ENCODE measurements around the gene ZNF215.
"Not testable (repeated sequence)": the region's sequence is repeated elsewhere in the genome, so short reads cannot be mapped to it uniquely, and the experiment has no call there.

ZNF215 gene
- 0.08 to 3.6 (median 0.80) reads per million in 17 experiments for total RNA-seq

- DNase-seq, result peak; percentile 71 to 82 (median 79)
These were observed at the start of gene ZNF215 for GRCh38 chr11:6926208-6927029. Gene ZNF215, plus strand, starts transcription at chr11:6926426. Its CDS starts 5,847 bp downstream, at chr11:6932273.

GRCh38 chr11:6876914-6877313 is 49.3 kb upstream of the ZNF215 start:
- no peak for DNase-seq

- no peak for DNase-seq
These were observed 43.5 kb upstream of the ZNF215 start for GRCh38 chr11:6882751-6883150.

GRCh38 chr11:6887711-6888110 is 38.5 kb upstream of the ZNF215 start:
- DNase-seq, result not testable (repeated sequence)

GRCh38 chr11:6888830-6889229 is 37.4 kb upstream of the ZNF215 start:
- DNase-seq, result no peak

GRCh38 chr11:6889835-6890234 is 36.4 kb upstream of the ZNF215 start:
- DNase-seq, result no peak

- no peak for DNase-seq
These were observed 33.8 kb upstream of the ZNF215 start, which contains the start of gene OR2D2 for GRCh38 chr11:6892400-6892799. Gene OR2D2, minus strand, starts transcription at chr11:6892500. Its CDS starts 0 bp downstream, at chr11:6892500.

- no peak for DNase-seq
These were observed 32.1 kb upstream of the ZNF215 start for GRCh38 chr11:6894097-6894496.

GRCh38 chr11:6895010-6895409 is 31.2 kb upstream of the ZNF215 start:
- DNase-seq, result no peak

- no peak for DNase-seq
These were observed 27.3 kb upstream of the ZNF215 start for GRCh38 chr11:6898911-6899310.

GRCh38 chr11:6900327-6900999 is 25.8 kb upstream of the ZNF215 start:
- peak in 1 of 4 experiments; percentile 2 for DNase-seq

- DNase-seq, result not testable (repeated sequence)
These were observed 21.4 kb upstream of the ZNF215 start for GRCh38 chr11:6904804-6905203.

GRCh38 chr11:6911378-6911777 is 14.8 kb upstream of the ZNF215 start:
- DNase-seq, result no peak

GRCh38 chr11:6911948-6912347 is 14.3 kb upstream of the ZNF215 start:
- DNase-seq, result no peak

GRCh38 chr11:6919698-6920097 is 6.5 kb upstream of the ZNF215 start:
- DNase-seq, result no peak

GRCh38 chr11:6920702-6921101 is 5.5 kb upstream of the ZNF215 start, which contains the start of gene OR2D3:
Gene OR2D3, plus strand, starts transcription at chr11:6921002. Its CDS starts 0 bp downstream, at chr11:6921002.
- DNase-seq, result no peak

GRCh38 chr11:6925007-6925577 is 1.1 kb upstream of the ZNF215 start:
- DNase-seq, result no peak

GRCh38 chr11:6925636-6926207 is 504 bp upstream of the ZNF215 start:
- DNase-seq, result peak in 1 of 4 experiments; percentile 2

GRCh38 chr11:6927030-6927617 is 898 bp downstream of the ZNF215 start:
- no peak for DNase-seq

GRCh38 chr11:6928916-6929315 is 2.7 kb downstream of the ZNF215 start:
- no peak for DNase-seq

- no peak for DNase-seq
These were observed 5.0 kb downstream of the ZNF215 start for GRCh38 chr11:6931146-6931713.

GRCh38 chr11:6932145-6932544 is 5.9 kb downstream of the ZNF215 start:
- no peak for DNase-seq
